Activated T-cell treated with anti-CD3 and anti-CD28 coated beads for 1 hour (primary cell): ENCODE data around the gene DAZL.

Experiments used
- DNase-seq: peaks from one replicate; pipeline ENCODE4 v3.0.0-alpha.2; 2020; ENCODE audit warnings: low read depth

Gene DAZL

DNA sequence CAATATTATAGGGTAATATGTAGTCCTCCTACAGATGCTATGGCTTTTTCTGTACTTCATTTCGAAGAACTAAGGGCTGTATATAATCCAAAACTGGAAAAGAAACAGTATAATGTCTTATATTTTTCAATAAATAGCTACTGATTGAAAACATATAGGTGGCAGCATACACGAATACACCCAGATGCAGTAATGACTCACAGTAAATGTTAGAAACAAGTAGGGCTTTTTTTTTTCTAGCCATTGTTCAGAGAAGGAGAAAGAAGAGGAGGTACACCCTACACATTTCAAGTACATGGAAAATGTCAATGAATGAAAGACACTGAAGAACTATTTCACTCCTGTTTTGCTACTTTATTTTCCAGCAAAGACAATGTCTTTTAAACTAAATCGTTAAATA is 9.4 kb downstream of the DAZL start:
- DNase-seq, result no peak

DNA sequence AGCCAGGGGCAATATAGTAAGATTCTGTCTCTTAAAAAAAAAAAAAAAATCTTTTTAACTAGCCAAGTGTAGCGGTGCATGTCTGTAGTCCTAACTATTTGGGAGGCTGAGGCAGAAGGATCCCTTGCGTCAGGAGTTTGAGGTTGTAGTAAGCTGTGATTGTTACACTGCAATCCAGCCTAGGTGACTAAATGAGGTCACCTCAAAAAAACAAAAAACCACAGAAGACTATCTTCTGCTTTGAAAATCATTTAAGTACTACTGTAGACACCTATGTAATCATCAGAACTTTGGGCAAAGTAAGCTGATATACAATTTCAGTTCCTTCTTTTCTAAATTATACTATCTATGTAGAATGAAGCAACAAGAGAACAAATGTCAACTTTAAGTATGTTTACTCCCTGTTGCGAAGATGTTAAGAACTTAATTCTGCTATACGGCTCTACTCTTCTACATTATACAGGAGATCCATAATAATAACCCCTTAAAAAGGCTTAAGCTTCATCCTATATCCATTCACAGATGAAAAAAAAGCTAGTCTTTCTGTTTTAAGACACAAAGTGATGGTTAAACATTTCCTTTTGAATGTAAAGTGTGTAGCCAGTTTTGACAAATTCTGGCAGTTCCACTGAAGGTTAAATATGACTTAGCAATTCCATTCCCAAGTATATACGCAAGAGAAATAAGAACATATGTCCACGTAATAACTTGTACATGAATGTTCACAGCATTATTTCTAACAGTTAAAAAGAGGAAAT is 15.2 kb downstream of the DAZL start:
- no peak for DNase-seq

DNA sequence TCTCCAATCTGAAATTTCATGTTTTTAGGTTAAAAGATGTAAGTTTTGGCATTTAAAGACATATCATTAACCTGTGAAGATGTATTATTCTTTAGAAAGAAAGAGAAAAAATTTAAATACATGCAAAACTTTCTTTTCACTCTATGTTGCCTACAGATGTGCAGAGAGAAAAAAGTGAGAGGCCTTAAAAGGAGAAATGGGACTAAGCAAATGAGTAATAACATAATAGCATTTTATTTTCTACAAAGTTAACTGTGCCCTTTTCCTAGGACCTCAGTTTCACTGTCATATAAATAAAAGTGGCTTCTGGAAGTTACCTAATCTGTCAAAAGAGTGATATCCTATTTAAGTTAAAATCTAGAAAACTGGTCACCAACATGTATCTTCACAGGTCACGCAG is 16.1 kb downstream of the DAZL start:
- no peak for DNase-seq

DNA sequence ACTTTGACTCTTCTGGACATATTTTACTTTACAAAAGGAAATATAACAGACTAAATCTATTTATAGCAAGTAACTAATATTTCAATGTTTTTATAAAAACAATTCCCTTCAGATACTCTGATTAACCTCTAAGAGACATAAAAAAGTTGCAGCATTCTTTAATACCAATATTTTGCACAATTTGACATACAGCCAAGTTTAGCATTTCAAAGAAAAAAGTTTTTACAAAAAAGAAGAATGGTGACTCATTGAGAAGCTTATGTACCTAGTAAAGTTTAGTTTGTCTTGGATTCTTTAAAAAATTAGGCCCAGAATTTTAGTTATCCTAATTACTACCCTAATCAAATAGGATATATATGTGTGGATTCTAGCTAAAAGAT is 17.6 kb downstream of the DAZL start:
- DNase-seq, result no peak

DNA sequence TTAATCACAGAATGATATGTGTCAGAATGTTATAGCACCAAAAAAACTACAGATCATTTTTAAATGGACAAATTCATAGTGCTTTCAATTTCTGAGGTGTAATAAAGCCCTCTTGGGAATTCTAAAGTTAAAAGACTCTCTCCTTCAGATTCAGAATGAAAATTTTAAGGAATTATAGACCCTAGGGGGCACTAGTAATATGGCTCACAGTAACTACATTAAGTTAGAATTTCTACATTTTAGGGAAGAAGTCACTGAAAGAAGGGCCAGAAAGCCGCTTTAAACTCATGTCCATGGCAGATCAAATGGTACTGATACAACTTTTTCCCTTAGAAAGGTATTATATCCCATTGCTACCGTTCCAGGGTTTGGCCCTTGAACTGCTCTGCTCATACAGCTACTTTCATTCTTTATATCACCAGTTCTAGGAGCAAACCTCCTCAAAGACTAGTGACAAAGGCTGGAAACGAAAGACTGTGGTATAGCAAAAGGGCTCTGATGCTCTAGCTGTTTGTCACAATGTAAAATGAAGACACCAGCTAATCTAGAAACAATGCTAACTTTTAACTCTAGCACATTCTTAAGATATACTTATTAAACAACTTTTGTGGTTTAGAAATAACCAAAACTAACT is 18.1 kb downstream of the DAZL start:
- no peak for DNase-seq

DNA sequence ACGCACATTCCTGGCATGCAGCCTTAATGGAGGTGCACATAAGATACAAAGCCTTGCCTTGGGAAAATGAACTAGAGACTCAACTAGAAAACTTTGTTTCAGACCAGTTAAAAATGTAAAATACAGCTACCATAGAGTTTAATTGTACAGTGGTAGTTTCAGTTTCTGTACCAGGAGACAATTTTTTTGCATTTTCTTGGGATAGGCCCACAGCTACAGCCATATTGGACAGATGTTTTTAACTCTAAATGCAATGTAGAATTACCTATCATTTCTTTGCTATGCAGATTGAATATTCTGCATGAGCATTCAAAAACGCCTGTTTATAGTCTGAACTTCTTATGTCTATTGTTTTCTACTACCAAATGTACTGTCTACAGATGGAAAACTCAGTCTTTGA is 20.3 kb downstream of the DAZL start:
- no peak for DNase-seq

DNA sequence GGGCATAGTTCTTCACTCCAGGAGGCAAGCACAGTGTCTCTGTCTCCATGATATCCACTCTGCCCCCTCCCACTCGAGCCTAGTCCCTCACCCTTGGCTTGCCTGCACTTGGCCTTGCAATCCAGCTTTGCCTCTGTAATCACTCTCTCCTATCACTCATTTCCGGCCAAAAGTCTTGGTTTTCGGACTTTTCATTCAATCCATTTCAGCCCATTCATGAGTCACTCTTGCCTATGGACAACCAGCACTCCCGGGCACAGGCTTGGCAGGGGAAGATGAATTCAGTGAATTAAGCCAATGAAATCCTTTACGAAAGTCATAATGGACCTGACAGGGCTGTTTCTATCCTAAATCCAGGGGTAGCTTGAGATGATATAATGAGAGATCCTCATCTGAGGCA is 21.7 kb downstream of the DAZL start:
- no peak for DNase-seq

DNA sequence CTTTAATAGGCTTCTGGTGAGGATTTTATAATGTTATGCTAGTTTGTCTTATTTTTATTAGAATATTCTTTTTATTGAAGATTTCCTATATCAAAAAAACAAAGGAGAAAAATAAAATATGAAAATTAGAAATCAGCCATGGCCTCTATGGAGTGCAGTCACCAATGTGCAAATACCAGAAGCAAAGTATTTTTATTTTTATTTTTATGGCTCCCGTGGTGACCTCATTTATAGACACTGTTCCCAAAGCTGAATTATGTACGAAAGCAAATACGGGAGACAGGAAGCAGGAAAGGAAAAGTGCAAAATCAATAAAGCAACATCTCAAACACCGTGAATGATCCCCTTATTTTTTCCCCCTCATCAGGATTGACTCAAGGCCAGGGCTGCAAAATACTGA is 35.1 kb downstream of the DAZL start:
- DNase-seq, result no peak

DNA sequence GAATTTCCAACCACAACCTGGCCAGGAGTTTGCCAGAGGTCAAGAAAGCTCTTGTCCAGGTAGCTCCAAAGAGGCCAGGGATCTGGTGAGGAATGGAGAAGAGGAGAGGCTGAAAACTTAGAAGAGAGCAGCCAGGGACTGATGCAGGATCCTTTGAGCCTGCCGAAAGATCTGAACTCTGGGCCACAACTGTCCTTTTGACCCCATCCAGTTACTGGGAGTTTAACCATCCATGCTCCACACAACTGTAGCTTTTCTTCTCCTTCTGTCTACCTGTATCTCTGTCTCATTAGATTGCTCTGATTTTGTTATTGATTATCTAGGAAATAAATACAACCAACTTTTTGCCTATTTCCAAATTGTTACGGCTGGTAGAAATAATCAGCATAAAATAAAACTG is 36.7 kb downstream of the DAZL start:
- no peak for DNase-seq

DNA sequence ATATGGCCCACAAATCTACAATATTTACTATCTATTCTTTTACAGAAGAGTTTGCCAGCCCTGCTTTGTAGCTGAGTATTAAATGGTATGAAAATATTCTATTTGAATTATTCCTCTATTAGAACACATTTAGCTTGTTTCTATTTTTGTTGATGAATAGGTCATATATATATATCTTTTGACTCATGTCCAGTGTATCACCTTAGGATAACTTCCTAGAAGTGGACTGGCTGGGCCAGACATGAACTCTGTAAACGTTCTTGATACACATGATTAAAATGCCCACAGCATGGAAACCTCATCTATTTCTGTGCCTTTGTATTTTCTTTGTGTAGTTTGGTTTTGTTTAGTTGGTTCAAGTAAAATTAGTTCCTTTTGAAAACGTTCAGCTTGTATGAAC is 37.1 kb downstream of the DAZL start:
- no peak for DNase-seq

DNA sequence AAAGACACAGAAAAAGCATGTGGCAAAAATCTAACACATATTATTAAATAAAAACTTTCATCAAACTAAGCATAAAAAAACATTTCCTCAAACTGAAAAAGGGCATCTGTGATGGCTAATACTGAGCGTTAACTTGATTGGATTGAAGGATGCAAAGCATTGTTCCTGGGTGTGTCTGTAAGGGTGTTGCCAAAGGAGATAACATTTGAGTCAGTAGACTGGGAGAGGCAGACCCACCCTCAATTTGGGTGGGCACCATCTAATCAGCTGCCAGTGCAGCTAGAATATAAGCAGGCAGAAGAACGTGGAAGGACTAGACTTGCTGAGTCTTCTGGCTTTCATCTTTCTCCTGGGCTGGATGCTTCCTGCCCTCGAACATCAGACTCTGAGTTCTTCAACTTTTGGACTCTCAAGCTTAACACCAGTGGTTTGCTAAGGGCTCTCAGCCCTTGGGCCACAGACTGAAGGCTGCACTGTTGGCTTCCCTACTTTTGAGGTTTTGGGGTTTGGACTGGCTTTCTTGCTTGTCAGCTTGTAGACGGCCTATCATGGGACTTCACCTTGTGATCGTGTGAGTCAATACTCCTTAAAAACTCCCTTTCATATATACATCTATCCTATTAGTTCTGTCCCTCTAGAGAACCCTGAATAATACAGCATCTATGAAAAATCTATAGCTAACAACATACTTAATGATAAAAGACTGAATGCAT is 45.4 kb downstream of the DAZL start:
- no peak for DNase-seq

DNA sequence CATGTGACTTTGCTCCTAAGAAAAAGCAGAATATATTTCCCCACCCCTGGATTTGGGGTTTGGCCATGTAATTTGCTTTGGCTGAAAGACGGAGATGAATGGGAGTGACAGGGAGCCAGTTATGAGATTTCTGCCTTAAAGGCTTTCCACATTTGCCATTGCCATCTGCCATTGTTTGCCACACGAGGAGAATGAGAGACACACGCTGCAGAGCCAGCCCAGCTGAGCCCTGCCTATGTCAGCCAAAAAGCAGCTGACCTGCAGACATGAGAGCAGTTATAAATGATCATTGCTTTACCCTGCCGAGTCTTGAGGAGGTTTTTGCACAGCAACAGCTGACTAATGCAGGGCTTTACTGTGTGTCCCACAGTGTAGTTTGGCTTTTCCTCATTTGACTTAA is 51.1 kb downstream of the DAZL start:
- no peak for DNase-seq

DNA sequence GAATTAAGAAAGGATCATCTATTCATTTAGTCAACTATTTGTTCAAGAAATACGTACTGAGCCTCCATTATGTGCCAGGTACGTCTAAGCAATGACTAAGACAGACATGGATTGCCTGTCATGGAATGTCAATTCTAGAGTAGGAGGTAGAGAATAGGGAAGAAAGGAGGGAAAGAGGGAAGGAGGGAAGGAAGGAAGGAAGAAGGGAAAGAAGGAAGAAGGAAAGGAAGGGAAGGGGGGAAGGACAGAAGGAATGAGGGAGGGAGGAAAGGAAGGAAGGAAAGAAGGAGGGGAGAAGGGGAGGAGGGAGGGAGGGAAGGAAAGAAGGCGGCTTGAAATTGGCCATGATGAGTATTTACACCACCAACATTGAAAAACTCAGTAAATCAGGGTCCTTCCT is 52.5 kb downstream of the DAZL start:
- no peak for DNase-seq

DNA sequence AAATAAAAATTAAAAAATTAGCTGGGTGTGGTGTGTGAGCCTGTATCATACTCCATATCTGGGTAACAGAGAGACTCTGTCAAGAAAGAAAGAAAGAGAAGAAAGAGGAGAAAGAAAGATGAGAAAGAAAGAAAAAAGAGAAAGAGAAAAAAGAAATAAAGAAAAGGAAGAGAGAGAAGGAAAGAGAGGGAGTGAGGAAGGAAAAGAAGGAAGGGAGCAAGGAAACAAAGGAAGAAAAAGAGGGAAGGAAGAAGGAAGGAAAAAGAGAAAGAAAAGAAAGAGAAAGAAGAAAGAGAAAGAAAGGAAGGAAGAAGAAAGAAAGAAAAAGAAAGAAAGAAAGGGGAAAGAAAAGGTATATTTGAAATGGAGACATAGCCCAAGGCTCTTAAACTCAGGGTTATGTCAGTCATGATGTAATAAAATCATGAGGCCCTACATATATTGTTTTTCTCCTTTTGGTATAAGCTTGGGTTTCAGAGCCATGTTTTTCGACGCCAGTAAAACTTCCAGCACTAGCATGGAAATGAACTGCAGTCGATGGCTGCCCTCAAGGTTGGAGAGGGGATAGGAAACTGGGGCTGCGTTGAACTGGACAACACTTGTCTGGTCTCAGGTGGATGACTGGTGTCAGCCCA is 53.8 kb downstream of the DAZL start:
- DNase-seq, result no peak

DNA sequence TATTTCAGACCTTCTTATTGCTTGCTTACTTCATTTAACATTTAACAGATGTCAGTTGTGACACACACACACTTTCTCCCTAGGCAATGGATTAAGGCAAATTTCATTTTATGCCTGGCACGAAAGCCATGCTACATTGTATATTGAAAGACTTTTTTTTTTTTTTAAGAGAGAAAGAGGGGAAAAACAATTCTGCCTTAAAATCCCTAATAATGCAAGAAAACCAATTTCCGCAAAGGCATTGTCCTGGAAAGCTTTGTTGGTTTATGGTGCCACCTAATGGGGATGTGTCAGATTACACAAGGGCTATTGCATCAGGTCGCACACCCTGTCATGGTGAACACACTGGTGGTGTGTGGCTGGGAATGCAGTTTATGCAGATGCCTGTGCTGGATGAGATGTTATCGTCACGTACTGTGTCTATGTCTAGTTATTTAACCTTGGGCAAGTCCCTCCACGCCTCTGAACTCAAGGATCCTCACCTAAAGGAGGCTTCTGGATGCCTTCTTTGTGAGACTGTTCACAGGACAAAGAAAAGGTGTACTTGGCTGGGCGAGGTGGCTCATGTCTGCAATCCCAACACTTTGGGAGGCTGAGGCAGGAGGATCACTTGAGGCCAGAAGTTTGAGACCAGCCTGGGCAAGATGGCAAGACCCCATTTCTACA is 54.4 kb downstream of the DAZL start:
- DNase-seq, result peak; percentile 55

DNA sequence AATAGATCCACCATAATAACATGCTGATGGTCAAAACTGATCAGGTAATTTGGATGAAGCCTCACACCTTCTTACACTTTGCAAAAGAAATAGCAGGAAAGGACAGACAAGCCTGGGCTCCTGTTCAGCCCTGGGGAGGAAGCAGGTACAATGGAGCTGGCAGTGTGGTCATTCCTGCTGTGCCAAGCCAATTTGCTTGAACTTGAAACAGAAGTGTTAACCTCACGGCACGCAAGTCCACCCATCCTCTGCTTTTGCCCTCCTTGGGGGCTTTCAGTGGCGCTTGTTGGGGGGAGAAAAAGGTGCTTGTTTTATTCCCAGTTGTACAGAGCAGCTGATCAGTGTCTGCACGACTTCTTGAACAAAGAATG is 54.9 kb downstream of the DAZL start:
- DNase-seq, result no peak

DNA sequence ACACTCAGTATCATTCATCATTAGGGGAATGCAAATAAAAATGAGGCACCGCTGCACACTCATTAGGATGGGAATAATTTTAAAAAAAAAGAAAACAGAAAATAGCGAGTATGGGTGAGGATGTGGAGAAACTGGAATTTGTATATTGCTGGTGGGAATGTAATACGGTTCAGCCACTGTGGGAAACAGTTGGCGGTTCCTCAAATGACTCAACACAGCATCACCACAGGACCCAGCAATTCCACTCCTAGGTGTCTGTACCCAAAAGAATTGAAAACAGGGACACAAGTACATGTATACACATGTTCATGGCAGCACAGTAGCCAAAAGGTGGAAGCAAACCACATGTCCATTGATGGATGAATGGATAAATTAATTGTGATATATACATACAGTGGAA is 56.5 kb downstream of the DAZL start:
- DNase-seq, result no peak

DNA sequence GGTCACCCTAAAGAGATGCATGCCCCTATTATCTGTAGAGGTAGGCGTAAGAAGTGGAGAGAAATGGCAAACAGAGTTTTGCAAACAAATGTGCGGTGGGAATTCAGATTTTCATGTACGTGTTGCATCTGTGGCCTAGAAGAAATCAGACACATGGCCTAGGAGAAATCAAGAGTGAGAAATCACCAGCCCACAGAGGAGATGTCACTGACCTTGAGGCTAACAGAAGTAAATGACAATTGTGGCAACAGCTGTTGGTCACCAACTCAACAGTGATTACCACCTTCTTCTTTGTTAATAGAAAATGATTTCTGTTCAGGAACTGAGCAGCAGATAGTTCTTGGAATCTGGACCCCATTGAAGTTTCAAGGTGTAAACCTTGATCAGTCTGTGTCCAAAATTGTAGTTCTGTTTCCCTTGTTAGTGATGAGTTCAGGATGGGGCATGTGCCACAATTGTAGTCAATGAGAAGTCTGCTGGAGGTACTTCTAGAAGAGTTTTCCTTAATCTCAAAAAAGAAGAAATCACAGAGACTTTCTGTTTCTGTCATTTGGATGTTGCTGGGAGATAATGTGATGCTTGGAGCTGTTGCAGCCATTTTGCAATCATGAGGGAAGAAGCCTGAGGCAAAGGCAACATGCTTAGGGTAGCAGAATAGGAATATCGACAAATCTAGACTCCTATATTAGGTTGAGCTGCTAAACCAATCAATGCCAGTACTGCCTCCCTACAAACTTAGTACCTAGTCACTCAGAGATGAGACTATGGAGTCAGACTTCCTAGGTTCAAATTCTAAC is 57.5 kb downstream of the DAZL start:
- DNase-seq, result no peak

DNA sequence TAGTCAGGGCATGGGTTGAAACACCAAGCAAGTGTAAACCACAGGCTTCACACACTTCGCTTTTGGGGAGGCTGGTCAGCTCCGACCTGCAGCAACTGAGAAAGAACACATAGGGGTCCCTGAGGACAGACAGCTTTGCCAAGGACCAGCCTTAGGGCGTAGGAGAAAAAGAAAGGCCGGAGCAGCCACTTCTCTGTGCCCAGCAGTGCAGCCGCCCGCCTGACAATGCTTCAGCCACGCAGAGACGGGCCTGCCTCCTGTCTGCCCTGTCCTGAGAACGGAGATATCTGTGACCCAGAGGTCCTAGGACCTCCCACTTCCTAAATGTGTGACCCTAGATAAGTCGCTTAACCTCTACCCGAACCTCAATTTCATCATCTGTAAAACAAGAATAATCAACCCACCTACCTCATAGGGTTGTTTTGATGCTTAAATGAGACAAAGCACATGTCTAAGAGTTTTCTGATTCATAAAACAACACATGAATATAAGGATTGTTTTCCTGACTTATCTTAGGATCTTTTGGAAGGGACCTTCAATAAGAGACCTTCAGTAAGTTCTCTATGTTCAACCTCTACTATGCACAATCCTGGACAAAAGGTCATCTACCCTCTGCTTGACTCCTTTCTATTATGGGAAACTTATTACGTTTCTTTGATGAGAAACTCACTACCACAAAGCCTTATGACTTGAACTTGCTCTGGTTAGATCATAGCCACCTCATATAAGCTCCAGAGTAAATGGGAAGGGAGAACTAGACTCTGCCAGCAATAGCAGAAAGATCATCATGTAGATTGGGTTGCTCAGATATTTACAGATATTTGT is 58.8 kb downstream of the DAZL start:
- DNase-seq, result no peak

DNA sequence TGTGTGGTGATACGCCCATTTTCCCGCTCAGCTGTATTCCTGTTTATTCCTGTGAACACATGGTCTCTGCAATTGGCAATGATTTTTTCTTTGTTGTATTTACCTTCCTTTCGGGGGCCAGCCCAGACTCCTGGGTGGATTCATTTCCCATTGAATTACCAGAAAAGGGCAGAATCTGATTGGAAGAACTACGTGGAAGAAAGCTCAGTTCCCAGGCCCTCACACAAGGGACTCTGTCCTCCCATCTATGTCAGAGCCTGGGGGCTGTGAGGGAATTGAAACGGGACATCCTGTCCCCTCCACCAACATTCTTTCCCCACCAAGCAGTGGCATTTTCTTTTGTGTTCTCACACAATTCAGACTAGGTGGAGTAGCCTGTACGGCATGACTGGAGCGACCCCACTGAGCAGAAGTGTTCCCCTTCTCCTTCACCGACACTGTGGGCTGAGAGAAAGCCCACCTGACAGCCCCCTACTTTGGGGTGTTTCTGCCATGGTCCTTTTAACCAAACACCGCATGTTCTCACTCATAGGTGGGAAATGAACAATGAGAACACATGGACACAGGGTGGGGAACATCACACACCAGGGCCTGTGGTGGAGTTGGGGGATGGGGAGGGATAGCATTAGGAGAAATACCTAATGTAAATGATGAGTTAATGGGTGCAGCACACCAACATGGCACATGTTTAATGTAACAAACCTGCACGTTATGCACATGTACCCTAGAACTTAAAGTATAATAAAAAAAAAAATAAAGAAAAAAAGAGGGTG is 59.6 kb downstream of the DAZL start:
- DNase-seq, result no peak
